Prostate gland (tissue), 2 donors: ENCODE data around the gene EML4. TPM values are rescaled to one million over a fixed set of nuclear protein-coding genes. Genes with fewer than 3 reads are reported as not detected.
A peak's percentile ranks its signal among the peaks of the same experiment; 100 is the strongest.

Source experiments
- DNase-seq: peaks from one replicate; pipeline ENCODE4 v3.0.0-alpha.2; 2019; ENCODE audit warnings: low spot score
- H3K27ac ChIP-seq, 2 donors: fragments of 200-600 bp; sonication (generic); 2 replicates each; pipeline ENCODE4 v1.5.1; 2017 to 2019
- H3K27me3 ChIP-seq: fragments of 200-600 bp; sonication (generic); replicated peaks from 2 replicates; pipeline ENCODE4 v1.5.1; 2019; ENCODE audit not compliant: insufficient read depth
- H3K36me3 ChIP-seq, 2 donors: fragments of 200-600 bp; sonication (generic); 1 replicate in 1 of 2; 2 replicates in 1 of 2; pipeline versions ENCODE4 v1.5.1 to v1.8.1; 2017 to 2019
- H3K4me1 ChIP-seq: fragments of 200-600 bp; sonication (generic); replicated peaks from 2 replicates; pipeline ENCODE4 v1.5.1; 2019
- H3K4me3 ChIP-seq, 2 donors: fragments of 200-600 bp; sonication (generic); 2 replicates each; pipeline ENCODE4 v1.5.1; 2017 to 2019
- H3K9me3 ChIP-seq: fragments of 200-600 bp; sonication (generic); 2 replicates; pipeline ENCODE4 v1.5.1; 2017
- CTCF ChIP-seq, 4 experiments: fragments of 200-600 bp in 2 of 4; fragments of 450-650 bp in 2 of 4; sonication (generic) in 2 of 4; IDR thresholded peaks; 1 replicate in 3 of 4; 2 replicates in 1 of 4; pipeline ENCODE4 v1.5.1; 2016 to 2019; ENCODE audit warnings: antibody characterized with exemption in 4 of 4, mild to moderate bottlenecking in 2 of 4, moderate library complexity in 2 of 4
- POLR2A ChIP-seq: fragments of 450-650 bp; IDR thresholded peaks from one replicate; pipeline ENCODE4 v1.6.1; 2016; ENCODE audit warnings: antibody characterized with exemption, mild to moderate bottlenecking
- POLR2AphosphoS5 ChIP-seq: sonication (generic); formaldehyde crosslinking; IDR thresholded peaks from one replicate; pipeline ENCODE4 v1.6.1; 2017; ENCODE audit warnings: antibody characterized with exemption
- WGBS: methylation state at CpG from one replicate; pipeline ENCODE4 v1.1.5; 2018; 5-methylcytosine and 5-hydroxymethylcytosine counted together
- intact Hi-C: fragments of 100-400 bp; cut with DNase I; formaldehyde crosslinking; loops from one replicate; pipeline ENCODE4 v1.14.2; 2022
- total RNA-seq, 2 donors: library from RNA; depleted of rRNA; stranded (reverse); fragments of >200 nt; gene quantifications; one replicate each; pipeline ENCODE4 v1.1.0, GENCODE V29; 2016

Gene EML4
- total RNA-seq, 2 donors from 2014 or later = 26.3 to 38.2 TPM

GRCh38 chr2:42321452-42322064, 152.4 kb downstream of the EML4 start:
- Histone ChIP-seq H3K27ac (no peak overlapping the region), H3K27me3 (no peaks in the 10 kb centered on the region), H3K36me3 (no peaks in the 10 kb centered on the region), H3K4me1 (no peaks in the 10 kb centered on the region), H3K4me3 (no peak overlapping the region), H3K9me3 (no peaks in the 10 kb centered on the region)
- no peak for DNase-seq
- WGBS = 80% methylated on average over 2 of the region's 2 CpGs
- intact Hi-C loops = loop anchor here (10.0 kb wide), 1 partner anchor 467 kb away; no protein-coding TSS in a partner anchor
- TF ChIP-seq POLR2AphosphoS5 = no peak
- no peak for TF ChIP-seq CTCF (IDR thresholded peaks at IDR 0.05)
- no peak for TF ChIP-seq POLR2A

GRCh38 chr2:42324244-42324643, 155.1 kb downstream of the EML4 start:
- 98% methylated on average over 4 of the region's 4 CpGs for WGBS
- no peaks in the 10 kb centered on the region for H3K36me3 ChIP-seq

GRCh38 chr2:42324949-42325348, 155.8 kb downstream of the EML4 start:
- Histone ChIP-seq H3K27ac (no peak overlapping the region), H3K9me3 (no peaks in the 10 kb centered on the region), H3K36me3 (no peaks in the 10 kb centered on the region), H3K4me1 (no peaks in the 10 kb centered on the region), H3K27me3 (no peaks in the 10 kb centered on the region), H3K4me3 (no peak overlapping the region)
- TF ChIP-seq CTCF (IDR thresholded peaks at IDR 0.05) = no peak
- no peak for TF ChIP-seq POLR2A
- no peak for TF ChIP-seq POLR2AphosphoS5
- intact Hi-C loops = loop anchor here (10.0 kb wide), 1 partner anchor 470 kb away; no protein-coding TSS in a partner anchor
- 93% methylated on average over 2 of the region's 2 CpGs for WGBS
- DNase-seq = no peak

More at GRCh38 chr2:42324244-42324643, 155.1 kb downstream of the EML4 start:
- H3K4me1 ChIP-seq = no peaks in the 10 kb centered on the region
- H3K4me3 ChIP-seq = no peak overlapping the region
- no peak overlapping the region for H3K27ac ChIP-seq
- intact Hi-C loops = loop anchor here (10.0 kb wide), 1 partner anchor 469 kb away; no protein-coding TSS in a partner anchor
- no peak for DNase-seq
- no peaks in the 10 kb centered on the region for H3K27me3 ChIP-seq
- no peak for TF ChIP-seq POLR2AphosphoS5
- TF ChIP-seq POLR2A = no peak
- no peak for TF ChIP-seq CTCF (IDR thresholded peaks at IDR 0.05)
- H3K9me3 ChIP-seq = no peaks in the 10 kb centered on the region

- Histone ChIP-seq H3K9me3 (no peaks in the 10 kb centered on the region), H3K36me3 (no peaks in the 10 kb centered on the region), H3K4me1 (no peaks in the 10 kb centered on the region), H3K4me3 (no peak overlapping the region), H3K27ac (no peak overlapping the region), H3K27me3 (no peaks in the 10 kb centered on the region)
- WGBS = 96% methylated on average over 1 of the region's 1 CpG
- DNase-seq = no peak
- TF ChIP-seq POLR2A = no peak
- TF ChIP-seq POLR2AphosphoS5 = no peak
- TF ChIP-seq CTCF (IDR thresholded peaks at IDR 0.05) = no peak
- intact Hi-C loops = loop anchor here (10.0 kb wide), 1 partner anchor 471 kb away; no protein-coding TSS in a partner anchor
Observed at GRCh38 chr2:42325609-42326008, 156.5 kb downstream of the EML4 start.

GRCh38 chr2:42327125-42327524, 158.0 kb downstream of the EML4 start:
- peak; percentile 74 for DNase-seq
- Histone ChIP-seq H3K27ac (peak overlapping the region in 1 of 2 donors; percentile 61), H3K4me3 (no peak overlapping the region), H3K4me1 (no peaks in the 10 kb centered on the region), H3K27me3 (no peaks in the 10 kb centered on the region), H3K9me3 (no peaks in the 10 kb centered on the region), H3K36me3 (no peaks in the 10 kb centered on the region)
- intact Hi-C loops = loop anchor here (10.0 kb wide), 1 partner anchor 472 kb away; no protein-coding TSS in a partner anchor
- WGBS = 41% methylated on average over 4 of the region's 4 CpGs
- no peak for TF ChIP-seq POLR2A
- TF ChIP-seq CTCF (IDR thresholded peaks at IDR 0.05) = peak in 1 of 4 experiments; percentile 11
- peak; percentile 91 for TF ChIP-seq POLR2AphosphoS5
